Medulla oblongata (tissue), 1 donor: ENCODE data around the gene KCTD20.
A peak's percentile ranks its signal among the peaks of the same experiment; 100 is the strongest.
"Not testable (repeated sequence)": the region's sequence is repeated elsewhere in the genome, so short reads cannot be mapped to it uniquely, and the experiment has no call there.

Source experiments
- DNase-seq: peaks from one replicate; pipeline ENCODE4 v3.0.0-alpha.2; 2015; ENCODE audit errors: extremely low spot score

Gene KCTD20

DNA sequence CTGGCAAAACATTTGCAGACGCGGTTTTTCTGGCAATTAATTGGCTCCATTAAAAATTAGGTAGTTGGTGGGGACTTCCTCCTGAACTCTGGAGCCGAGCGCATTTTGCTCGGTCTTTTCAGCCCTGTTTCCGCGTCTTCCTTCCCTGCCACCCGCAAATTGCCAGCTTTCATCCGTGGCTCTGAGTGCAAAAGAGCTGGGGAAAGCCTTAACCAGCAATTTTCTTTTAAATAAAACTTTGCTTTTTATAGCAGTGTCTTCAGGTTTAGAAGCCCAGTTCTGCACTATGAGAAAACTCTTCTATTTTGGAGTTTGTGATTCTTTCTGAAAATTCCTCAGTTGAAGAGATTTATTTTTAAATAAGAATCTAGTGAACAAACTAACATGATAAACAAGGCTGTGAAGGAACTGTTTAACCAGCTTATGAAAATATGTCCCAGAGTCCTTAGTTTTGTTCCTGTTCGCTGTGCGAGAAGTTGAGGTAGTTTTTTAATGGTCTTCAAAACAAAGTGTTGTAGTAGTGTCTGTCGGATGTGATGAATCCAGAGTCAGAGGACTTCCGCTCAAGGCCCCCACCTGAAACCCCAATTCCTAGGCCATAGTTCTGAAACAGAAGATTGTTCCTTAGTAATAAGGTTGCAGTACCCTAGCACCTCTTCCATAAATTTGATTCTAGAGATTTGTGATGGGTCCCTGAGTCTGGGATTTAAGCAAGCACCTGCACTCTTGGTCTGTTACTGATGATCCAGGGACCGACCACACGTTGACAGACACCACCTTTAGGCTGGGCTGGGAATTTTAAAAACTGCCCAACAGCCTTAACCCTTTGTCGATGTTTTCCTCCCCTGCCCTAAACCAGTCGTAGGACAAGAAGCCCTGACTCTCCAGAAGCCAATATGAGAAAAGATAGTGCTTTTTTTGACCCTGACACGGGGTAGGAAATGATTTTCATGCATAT is 950 bp downstream of the KCTD20 start:
- DNase-seq = peak; percentile 65

DNA sequence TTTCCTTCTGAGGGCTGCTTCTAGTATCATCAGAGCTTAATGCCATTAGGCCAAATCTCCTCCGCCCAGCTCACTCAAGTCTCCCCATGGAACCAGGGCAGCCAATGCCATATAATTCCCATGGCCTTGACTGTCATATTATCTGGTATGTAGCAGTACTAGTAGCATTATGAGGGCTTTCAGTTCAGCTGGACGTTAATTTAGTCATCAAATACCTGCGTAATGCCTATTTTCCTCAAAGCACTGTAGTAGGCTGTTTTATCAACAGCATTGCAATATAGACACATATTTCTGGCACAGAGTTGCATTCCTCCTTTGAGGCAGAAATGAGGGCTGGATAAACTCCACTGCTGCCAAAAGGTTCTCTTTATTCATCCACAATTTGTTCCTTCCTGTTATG is 1.7 kb downstream of the KCTD20 start:
- no peak for DNase-seq

GRCh38 chr6:36445621-36446020 is 2.8 kb downstream of the KCTD20 start:
- DNase-seq = no peak

GRCh38 chr6:36449173-36449572 is 6.4 kb downstream of the KCTD20 start:
- DNase-seq = not testable (repeated sequence)

DNA sequence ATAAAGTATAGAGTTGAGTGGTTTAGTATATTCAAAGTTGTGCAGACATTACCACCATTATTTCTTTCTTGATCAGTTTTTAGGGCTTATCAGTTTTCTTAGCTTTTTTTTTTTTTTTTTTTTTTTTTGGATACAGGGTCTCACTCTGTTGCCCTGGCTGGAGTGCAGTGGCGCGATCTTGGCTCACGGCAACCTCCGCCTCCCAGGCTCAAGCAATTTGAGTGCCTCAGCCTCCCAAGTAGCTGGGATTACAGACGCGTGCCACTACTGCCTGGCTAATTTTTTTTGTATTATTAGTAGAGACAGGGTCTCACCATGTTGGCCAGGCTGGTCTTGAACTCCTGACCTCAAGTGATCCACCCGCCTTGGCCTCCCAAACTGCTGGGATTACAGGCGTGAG is 10.1 kb downstream of the KCTD20 start:
- not testable (repeated sequence) for DNase-seq

- DNase-seq = no peak
Observed at GRCh38 chr6:36455486-36456027, 12.8 kb downstream of the KCTD20 start.

DNA sequence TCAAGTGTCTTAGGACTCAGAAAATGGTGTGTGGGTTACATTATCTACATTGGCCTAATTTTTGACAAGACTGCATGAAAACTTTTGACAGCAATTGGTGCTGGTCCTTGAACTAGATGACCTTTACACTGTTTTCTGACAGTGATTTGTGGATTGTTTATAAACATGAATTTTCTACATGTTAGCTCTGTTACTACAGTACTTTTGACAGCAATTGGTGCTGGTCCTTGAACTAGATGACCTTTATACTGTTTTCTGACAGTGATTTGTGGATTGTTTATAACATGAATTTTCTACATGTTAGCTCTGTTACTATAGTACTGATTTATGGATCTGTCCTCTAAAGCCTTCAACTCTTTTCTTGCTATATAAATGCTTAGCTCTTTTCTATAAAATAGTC is 16.7 kb downstream of the KCTD20 start:
- DNase-seq = no peak

DNA sequence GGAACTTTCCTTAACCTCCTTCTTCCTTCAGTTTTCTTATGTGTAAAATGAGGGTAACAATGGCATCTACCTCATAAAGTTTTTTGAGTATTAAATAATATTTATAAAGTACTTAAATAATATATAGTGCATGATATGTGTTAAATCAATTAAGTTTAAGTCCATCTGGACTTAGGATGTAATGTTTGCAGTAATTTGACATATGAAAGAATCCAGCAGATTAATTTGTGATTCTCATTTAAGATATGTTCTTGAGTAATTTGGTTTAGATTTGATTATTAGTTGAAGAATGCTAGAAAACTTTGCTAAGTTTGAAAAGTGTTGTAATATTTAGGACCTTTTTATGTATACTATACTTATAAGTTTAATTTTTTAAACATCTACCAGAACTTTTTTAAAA is 18.1 kb downstream of the KCTD20 start:
- DNase-seq = no peak

GRCh38 chr6:36461646-36462045 is 18.8 kb downstream of the KCTD20 start:
- no peak for DNase-seq

- no peak for DNase-seq
Observed at GRCh38 chr6:36463676-36464075, 20.9 kb downstream of the KCTD20 start.

GRCh38 chr6:36464233-36464632 is 21.4 kb downstream of the KCTD20 start:
- DNase-seq = no peak

DNA sequence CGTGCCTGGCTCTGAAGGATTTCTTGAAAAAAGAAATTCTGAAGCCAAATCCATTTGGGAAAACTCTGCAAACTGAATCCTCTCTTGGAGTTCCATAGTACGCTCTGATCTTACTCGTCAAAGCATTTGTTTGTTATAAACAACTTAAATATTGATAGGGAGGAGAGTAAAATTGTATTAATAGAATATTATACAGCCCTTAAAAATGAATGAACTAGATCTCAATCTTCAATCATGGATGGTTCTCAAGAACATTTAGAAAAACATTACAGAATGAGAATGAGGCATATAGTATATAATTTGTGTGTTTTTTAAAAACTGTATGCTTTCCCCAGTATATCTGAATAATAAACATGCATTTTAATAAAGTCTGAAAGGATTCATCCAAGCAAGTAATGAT is 24.8 kb downstream of the KCTD20 start:
- DNase-seq = no peak

GRCh38 chr6:36469148-36469661 is 26.4 kb downstream of the KCTD20 start:
- no peak for DNase-seq

- no peak for DNase-seq
Observed at GRCh38 chr6:36469946-36470345, 27.1 kb downstream of the KCTD20 start.

- DNase-seq = no peak
Observed at GRCh38 chr6:36478051-36478526, 35.3 kb downstream of the KCTD20 start.

GRCh38 chr6:36479256-36479655 is 36.5 kb downstream of the KCTD20 start:
- DNase-seq = no peak

DNA sequence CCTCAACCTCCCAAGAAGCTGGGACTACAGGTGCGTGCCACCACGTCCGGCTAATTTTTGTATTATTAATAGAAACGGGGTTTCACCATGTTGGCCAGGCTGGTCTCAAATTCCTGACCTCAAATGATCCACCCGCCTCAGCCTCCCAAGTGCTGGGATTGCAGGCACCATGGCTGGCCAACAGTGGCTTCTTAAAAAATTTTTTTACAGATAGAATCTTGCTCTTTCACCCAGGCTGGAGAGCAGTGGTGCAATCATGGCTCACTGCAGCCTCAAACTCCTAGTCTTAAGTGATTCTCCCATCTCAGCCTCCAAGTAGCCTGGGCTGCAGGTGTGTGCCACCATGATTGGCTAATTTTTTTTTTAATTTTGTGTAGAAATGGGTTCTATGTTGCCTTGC is 40.5 kb downstream of the KCTD20 start:
- DNase-seq = not testable (repeated sequence)

DNA sequence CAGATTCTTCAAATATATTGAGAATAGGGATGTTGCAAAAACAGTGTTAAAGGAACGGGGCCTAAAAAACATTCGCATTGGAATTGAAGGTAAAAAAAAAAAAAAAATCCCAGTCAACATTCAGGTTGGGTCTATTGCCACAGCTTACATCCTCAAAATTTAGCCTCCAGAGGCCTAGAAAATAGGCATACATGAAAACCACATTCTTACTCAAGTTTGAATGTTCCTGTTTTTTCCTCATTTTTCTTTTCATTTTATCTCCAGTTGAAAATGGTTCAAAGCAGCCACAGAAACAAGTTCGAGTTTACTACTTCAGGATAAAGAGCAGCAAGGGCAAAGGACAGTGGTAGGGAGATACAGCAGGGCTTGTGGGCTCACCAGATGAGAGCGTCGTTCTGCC is 41.9 kb downstream of the KCTD20 start:
- no peak for DNase-seq

DNA sequence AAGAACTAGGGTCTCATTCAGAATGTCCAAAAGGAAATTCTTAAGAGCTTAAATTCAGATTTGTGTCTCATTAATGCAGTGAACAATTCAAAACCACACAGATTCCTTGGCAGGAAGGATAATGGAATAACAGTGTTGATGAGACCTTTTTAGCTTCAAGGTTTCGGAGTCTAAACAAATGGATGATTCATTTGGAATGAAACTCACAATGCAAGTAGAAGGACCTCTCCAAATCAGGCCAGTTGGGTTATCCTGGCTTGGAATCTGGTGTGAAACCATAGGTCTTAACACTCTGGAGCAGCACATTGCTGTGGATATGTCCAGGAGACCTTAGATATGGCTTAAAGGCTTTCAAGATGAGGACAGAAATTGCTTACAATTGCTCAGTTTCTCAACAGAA is 44.9 kb downstream of the KCTD20 start:
- no peak for DNase-seq

DNA sequence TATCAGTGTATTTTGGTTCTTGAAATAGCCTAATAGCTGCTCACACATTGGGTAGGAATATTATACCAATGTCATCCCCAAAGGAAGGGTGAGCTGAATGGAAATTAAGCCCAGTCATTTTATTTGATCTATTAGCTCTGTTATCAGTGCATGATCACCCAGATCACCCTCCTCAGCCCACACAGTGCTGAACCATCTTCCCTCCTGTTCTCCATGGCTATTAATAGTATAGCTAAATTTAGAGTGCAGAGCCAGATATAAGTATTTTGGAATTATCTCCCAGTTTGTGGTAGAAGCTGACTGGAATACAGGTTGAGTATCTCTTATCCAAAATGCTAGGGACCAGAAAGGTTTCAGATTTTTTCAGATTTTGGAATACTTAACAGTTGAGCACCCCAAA is 45.4 kb downstream of the KCTD20 start:
- DNase-seq = no peak

GRCh38 chr6:36489426-36489825 is 46.6 kb downstream of the KCTD20 start:
- no peak for DNase-seq

DNA sequence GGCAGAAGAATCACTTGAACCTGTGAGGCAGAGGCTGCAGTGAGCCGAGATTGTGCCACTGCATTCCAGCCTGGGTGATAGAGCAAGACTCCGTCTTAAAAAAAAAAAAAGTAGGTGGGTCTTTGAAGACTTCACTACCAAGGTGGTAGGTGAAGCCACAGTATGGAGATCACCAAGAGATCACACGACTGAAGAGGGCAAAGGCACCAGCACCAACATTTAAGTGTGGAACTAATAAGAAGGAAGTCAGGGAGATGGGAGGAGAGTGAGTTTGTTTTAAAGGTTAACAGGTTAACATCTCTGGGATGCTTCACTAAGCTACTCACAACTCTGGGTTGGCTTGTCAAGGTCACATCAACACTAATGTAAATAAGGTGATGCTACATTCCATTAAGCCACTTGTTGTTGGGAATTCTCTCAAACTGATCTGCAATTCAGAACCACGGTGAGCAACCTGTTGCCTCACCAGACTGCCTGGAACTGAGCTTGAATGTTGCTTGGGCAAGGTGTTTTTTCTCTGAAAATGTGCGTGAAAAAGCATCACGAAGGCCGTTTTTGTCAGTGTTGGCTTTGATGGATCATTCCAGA is 48.7 kb downstream of the KCTD20 start:
- DNase-seq = no peak

GRCh38 chr6:36492092-36492491 is 49.3 kb downstream of the KCTD20 start:
- no peak for DNase-seq
